GM12801 (cell line): Measurements from ENCODE around the gene DLX3.

ENCODE experiments used
- TF ChIP-seq, protein P1 (sequence below): IDR thresholded peaks from one replicate; pipeline ENCODE4 v1.5.1; 2011; ENCODE audit warnings: control low read depth; ENCODE audit not compliant: insufficient read length; ENCODE audit errors: extremely low read depth

Gene DLX3

DNA sequence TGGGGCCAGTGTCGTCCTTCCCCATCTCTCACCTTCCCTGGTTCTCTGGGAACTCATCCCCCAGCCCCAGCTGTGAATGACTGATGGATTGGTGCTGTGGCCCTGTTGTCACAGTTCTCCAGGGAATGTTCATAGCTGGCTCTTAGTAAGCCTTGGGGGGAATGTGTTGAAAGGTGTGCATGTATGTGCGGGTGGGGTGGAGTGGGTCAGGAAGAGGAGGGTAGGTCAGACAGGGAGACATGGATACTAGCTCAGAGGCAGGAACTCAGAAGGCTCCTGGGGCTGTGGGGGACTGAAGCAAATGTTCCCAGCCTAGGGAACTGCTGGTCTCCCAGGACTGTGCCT lies 21.8 kb downstream of the DLX3 start:
- TF ChIP-seq, protein P1, sequence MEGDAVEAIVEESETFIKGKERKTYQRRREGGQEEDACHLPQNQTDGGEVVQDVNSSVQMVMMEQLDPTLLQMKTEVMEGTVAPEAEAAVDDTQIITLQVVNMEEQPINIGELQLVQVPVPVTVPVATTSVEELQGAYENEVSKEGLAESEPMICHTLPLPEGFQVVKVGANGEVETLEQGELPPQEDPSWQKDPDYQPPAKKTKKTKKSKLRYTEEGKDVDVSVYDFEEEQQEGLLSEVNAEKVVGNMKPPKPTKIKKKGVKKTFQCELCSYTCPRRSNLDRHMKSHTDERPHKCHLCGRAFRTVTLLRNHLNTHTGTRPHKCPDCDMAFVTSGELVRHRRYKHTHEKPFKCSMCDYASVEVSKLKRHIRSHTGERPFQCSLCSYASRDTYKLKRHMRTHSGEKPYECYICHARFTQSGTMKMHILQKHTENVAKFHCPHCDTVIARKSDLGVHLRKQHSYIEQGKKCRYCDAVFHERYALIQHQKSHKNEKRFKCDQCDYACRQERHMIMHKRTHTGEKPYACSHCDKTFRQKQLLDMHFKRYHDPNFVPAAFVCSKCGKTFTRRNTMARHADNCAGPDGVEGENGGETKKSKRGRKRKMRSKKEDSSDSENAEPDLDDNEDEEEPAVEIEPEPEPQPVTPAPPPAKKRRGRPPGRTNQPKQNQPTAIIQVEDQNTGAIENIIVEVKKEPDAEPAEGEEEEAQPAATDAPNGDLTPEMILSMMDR = no peak

DNA sequence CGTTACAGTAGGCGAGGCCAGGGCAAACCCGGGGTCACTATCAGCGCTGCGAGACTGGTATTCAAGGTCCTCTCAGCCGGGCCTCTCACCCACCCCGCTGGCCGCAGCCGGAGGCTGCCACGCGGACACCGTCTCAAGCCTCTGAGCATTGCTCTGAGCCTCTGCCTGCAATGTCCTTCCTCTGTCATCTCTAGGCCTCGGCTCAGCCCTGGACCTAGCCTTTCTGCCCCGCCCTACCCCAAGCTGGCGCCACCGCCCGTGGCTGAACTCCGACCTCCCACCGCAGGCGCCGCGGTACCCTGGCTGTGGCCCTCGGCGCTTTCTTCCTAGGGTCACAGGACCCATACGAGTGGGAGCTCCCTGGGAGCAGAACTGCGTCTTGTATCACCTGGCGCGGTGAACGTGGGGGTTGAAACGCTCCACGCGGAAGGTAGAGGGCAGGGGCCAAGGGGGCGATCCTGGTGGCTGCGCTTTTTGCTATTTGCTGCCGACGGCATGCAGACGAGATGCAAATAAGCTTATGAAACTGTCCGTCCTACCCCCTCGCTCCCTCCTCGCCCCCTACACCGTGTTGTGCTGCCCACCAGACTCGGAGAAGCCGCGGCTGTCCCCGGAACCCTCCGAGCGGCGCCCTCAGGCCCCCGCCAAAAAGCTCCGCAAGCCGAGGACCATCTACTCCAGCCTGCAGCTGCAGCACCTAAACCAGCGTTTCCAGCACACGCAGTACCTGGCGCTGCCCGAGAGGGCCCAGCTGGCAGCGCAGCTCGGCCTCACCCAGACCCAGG lies 22.3 kb downstream of the DLX3 start:
- TF ChIP-seq, protein P1 = no peak

DNA sequence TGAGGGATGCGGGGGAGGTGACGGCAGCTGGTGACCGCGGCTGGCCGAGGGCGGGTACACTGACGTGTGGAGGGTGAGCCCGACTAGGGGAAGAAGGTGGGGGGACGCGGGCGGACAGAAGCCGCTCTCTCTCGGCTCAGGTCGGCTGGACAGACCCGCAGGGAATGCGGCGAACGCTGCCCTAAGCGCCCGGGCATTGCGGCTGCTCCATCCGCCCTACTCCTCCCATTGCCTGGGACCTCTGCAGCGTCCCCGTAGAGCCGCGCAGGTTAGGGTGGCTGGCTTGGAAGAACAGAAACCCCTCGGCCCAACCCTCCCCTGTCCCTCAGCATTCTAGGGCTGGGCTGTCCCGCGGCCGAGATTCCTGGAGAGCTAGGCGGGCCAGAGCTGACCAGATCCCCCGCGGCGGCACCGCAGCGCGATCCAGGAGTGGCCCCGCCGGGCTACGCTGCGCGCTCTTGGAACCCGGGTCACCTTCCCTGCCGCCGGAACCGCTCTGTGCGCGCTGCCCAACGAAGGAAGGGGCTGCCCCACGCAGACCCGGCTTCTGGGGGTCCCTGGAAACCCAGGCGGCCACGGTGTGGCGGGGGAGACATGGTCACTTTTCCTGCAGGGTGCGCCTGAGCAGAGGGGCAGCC lies 23.1 kb downstream of the DLX3 start:
- TF ChIP-seq, protein P1 = no peak

DNA sequence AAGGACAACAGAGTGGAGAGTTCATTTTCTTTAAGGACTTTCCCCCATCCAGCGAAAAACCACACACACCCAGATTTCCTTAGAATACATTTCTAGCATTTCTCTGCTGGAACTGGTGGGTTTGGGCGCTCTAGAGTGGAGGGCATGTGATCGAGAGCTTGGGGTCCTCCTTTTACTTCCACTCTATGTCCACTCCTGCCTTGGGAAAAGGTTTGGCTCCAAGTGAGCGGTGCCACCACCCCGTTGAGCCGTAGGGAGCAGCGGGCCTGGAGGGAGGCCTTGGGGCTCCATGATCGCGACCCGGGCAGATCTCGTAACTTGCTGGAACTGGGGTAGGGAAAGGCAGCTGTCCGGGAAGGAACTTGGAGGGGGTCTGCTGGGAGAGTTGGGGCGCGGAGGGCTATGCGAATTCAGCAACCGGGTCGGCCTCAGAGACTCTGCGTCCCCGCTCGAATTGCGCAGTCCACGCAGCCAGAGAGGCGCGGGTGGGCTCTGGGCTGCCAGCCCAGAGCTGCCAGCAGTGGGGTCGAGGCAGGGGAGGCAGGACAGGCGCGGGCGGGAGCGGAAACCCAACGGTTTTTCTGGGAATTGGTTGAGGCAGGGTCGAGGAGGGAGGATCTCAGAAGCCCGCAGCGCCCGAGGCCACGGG lies 23.7 kb downstream of the DLX3 start:
- TF ChIP-seq, protein P1 = no peak

DNA sequence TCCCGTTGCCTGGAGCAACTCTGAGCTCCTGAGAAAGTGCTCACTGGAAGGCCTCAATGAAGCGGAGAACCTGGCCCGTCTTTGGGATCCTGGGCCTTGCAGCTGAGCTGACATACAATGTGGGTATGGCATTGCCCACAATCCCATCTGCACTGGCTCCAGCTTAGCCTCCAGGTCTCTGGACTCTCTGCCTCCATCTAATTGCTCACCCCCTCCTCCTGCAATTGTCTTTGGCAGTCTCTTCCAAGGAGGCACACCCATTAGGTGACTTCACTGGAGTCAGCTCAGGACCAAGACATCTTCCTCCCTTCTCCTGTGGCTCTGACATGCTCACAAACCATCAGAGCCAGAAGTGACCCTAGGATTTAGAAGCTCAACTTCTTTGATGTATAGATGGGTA lies 24.5 kb downstream of the DLX3 start:
- TF ChIP-seq, protein P1 = no peak

DNA sequence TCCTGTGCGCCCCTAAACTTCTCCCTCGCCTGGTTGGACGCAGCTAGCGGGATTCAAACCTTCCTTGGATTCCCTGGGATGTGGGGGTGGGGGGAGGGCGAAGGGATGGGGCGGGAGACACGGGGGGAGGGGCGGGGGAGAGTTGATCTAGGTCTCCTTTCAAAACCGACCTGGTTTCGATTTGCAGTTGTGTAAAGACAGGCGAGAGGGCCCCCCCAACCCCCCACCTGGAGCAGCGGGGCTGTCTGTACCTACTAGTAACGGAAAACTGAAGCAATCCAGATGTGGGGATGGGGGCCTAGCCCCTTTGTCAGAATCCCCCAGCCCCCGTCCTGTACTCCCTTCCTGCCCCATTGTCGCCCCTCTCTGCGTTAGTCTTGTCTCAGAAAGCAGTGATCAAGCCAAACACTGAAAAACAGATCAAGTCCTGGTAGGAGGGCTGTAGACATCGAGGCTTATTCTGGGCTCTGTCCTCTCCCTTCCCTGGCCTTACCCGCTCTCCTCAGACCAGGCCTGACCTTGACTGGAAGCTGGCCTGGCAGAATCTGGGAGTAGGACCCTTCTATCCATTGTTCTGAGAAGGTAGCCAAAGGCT lies 25.1 kb downstream of the DLX3 start:
- TF ChIP-seq, protein P1 = no peak

DNA sequence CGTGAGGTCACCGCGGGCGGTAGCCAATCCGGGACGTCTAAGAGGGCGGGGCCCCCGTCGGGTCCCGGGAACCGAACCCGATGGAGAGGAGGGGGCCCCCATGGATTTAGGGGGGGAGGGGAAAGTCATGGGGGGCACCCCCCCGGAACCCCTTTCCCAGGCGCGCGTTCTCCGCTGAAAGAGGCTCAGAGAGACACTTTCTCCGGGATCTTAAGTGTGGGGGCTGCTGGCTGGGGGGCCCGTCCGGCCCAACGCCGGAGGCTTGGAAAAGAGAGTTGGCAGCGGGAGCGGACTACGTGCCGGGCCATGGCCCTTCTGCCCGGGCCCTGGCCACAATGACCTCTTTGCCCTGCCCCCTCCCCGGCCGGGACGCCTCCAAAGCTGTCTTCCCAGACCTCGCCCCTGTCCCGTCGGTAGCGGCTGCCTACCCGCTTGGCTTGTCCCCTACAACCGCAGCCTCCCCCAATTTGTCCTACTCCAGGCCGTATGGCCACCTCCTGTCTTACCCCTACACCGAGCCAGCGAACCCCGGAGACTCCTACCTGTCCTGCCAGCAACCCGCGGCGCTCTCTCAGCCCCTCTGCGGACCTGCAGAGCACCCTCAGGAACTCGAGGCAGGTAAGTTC lies 25.8 kb downstream of the DLX3 start, which contains the start of gene DLX4:
DLX4 (plus strand) TSS at position 57 of the 626 bp plus-strand sequence; CDS start at position 336, 279 bp downstream.
- TF ChIP-seq, protein P1 = no peak
